OCI-LY7 (cell line): ENCODE measurements around the gene EIF2S2.

ENCODE experiments used
- CTCF ChIP-seq: fragments of 200-600 bp; sonication (generic); conservative IDR thresholded peaks from 2 replicates; pipeline ENCODE4 v1.5.1; 2014; ENCODE audit warnings: mild to moderate bottlenecking, antibody characterized with exemption, low read length, moderate library complexity, mixed read lengths
- EZH2phosphoT487 ChIP-seq: fragments of 200-600 bp; sonication (generic); IDR thresholded peaks from 2 replicates; pipeline ENCODE4 v1.6.1; 2018; ENCODE audit warnings: low read depth, borderline replicate concordance, mild to moderate bottlenecking, mixed run types, antibody characterized with exemption, low read length, moderate library complexity, mixed read lengths

GRCh38 chr20:34095825-34096224 lies 16.2 kb downstream of the EIF2S2 start:
- TF ChIP-seq CTCF (no peak), EZH2phosphoT487 (no peak)
